Activated T-cell treated with anti-CD3 and anti-CD28 coated beads for 24 hours (primary cell): ENCODE results near the gene IQCK.

Experiments
- DNase-seq: peaks from one replicate; pipeline ENCODE4 v3.0.0-alpha.2; 2020; ENCODE audit warnings: low read depth

The IQCK gene

GRCh38 chr16:19837331-19837980 is 119.4 kb downstream of the IQCK start:
- no peak for DNase-seq

- no peak for DNase-seq
Measured at GRCh38 chr16:19837984-19838707, 120.1 kb downstream of the IQCK start.

- DNase-seq: no peak
Measured at GRCh38 chr16:19840524-19841110, 122.5 kb downstream of the IQCK start.

GRCh38 chr16:19841184-19841583 is 123.1 kb downstream of the IQCK start:
- DNase-seq: no peak

- no peak for DNase-seq
Measured at GRCh38 chr16:19842426-19843157, 124.5 kb downstream of the IQCK start.

GRCh38 chr16:19843371-19843770 is 125.3 kb downstream of the IQCK start:
- no peak for DNase-seq

- DNase-seq: no peak
Measured at GRCh38 chr16:19844945-19845641, 127.0 kb downstream of the IQCK start.

GRCh38 chr16:19846436-19846835 is 128.4 kb downstream of the IQCK start:
- no peak for DNase-seq

GRCh38 chr16:19848756-19849155 is 130.7 kb downstream of the IQCK start:
- no peak for DNase-seq

- DNase-seq: no peak
Measured at GRCh38 chr16:19850131-19850817, 132.2 kb downstream of the IQCK start.

- no peak for DNase-seq
Measured at GRCh38 chr16:19851476-19851875, 133.4 kb downstream of the IQCK start.

- no peak for DNase-seq
Measured at GRCh38 chr16:19853132-19853741, 135.2 kb downstream of the IQCK start.

GRCh38 chr16:19853742-19854542 is 135.9 kb downstream of the IQCK start:
- DNase-seq: no peak

- no peak for DNase-seq
Measured at GRCh38 chr16:19854543-19854876, 136.4 kb downstream of the IQCK start.

GRCh38 chr16:19856120-19856519 is 138.0 kb downstream of the IQCK start:
- no peak for DNase-seq

GRCh38 chr16:19857593-19858339 is 139.7 kb downstream of the IQCK start:
- no peak for DNase-seq

- no peak for DNase-seq
Measured at GRCh38 chr16:19858340-19859018, 140.4 kb downstream of the IQCK start.

GRCh38 chr16:19859166-19859565 is 141.1 kb downstream of the IQCK start:
- DNase-seq: no peak

GRCh38 chr16:19859603-19860002 is 141.5 kb downstream of the IQCK start:
- DNase-seq: no peak
